Activated CD4-positive, alpha-beta T cell treated with anti-CD3 and anti-CD28 coated beads, Interleukin-2, amount 10 ng/mL, durations not matched to agents 7 days and 5 days (primary cell): Measurements from ENCODE around the gene MAN1A2. TPM values are rescaled to one million over a fixed set of nuclear protein-coding genes. Genes with fewer than 3 reads are reported as not detected.

Experiments
- total RNA-seq, 2 experiments: library from RNA; stranded (reverse); gene quantifications; one replicate each; pipeline ENCODE4 v1.2.3, GENCODE V29; 2021

MAN1A2 gene
- total RNA-seq, 2 experiments from 2014 or later = 35.0 to 38.8 TPM

Other genes with a start within 250 kb of the MAN1A2 start
- under 1 TPM; 0.33 to 0.47 TPM for gene TRIM45, start 245.7 kb upstream of the MAN1A2 start, total RNA-seq
- gene VTCN1, start 156.5 kb upstream of the MAN1A2 start, total RNA-seq = not detected
- 10 to 100 TPM; 13.3 to 13.7 TPM for gene TENT5C, start 238.6 kb downstream of the MAN1A2 start, total RNA-seq